SIG-M5 treated with dmso at 0.1 percent for 504 hours (cell line): Measurements from ENCODE around the gene HMGB1.

Experiments used
- DNase-seq: peaks from one replicate; lab custom pipeline; 2025; ENCODE audit not compliant: unreplicated experiment; lab: John Stamatoyannopoulos, UW

HMGB1 gene

GRCh38 chr13:30435911-30436451 lies 29.8 kb downstream of the HMGB1 start:
- no peak for DNase-seq

- DNase-seq, result peak; percentile 20
Observed at GRCh38 chr13:30431269-30431940, 34.3 kb downstream of the HMGB1 start.

DNA sequence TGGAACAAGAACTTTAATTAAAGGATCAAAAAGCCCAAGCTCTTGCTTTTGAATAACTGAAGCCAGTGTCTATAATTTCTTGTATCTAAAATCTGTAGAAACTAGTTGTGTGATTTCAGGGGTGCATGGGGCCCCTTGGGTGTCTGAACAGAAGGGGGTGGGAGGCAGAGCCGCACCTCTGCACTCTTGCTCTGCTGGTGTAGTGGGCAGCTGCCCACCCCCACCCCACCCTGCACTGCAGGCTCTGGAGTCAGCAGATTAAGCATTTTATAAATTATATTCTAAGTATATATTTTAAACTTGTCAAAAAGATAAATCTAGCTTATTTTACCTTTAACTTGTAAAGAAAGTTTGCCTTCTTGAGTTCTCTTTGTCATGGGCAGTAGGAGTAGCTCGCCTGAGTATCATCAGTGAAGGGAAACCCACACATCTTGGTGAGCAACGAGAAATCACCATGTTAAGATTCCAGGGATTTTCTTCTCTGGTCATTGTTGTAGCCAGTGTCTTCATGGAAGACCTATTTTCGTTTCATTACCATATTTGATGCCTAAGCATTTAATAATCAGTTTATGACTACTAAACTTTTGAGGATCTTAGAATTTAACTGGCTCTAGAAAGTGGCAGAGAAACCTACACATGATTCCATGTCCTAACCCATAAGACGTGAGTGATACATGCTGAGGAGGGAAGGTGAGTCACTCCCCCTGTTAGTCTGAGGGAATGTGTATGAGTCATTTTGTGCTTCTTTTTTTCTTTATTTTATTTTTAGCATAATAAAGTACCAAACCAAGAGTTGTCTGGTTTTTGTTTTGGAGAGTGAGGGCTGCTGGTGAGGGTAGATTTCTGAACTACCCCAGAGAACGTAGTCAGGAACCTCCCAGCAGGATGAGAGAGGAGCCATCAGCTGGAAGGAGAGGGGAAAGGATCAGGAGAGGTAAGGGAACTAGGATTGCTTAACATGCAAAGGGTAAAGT lies 35.7 kb downstream of the HMGB1 start:
- DNase-seq, result peak; percentile 62

DNA sequence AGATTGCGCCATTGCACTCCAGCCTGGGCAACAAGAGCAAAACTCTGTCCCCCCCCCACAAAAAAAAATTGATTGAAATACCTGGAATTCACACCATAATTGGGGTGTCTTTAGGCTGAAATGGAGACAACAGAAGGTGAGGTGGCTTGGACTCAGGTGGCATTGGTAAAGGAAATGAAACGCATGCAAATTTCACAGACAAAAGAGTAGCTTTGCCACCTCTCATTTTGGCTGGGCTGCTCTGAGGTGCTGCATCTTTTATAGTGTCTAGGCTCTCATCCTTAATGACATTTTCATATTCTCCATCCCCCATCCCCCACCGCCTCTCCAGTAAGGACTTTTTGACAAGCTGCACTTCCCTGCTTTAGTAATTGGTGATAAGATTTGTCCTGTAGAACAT lies 36.5 kb downstream of the HMGB1 start:
- no peak for DNase-seq

DNA sequence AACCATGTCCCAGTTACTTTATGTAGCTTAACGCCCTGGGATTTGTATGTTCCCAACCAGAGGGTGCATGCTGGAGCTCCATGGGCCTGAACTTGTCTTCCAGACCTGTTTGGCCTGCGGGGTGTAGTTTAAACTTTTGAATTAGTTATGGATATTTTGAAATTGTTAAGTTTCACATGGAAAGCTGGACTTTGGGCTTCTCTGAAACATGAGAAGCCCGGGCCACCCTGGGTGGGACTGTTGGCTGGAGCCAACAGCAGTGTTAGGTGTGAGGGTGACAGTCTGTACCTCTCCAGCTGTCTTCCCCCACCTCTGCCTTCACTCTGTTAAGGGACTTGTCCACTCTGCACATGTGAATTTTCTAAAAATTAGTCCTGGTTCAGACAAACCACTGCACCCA lies 41.8 kb downstream of the HMGB1 start:
- DNase-seq, result no peak

DNA sequence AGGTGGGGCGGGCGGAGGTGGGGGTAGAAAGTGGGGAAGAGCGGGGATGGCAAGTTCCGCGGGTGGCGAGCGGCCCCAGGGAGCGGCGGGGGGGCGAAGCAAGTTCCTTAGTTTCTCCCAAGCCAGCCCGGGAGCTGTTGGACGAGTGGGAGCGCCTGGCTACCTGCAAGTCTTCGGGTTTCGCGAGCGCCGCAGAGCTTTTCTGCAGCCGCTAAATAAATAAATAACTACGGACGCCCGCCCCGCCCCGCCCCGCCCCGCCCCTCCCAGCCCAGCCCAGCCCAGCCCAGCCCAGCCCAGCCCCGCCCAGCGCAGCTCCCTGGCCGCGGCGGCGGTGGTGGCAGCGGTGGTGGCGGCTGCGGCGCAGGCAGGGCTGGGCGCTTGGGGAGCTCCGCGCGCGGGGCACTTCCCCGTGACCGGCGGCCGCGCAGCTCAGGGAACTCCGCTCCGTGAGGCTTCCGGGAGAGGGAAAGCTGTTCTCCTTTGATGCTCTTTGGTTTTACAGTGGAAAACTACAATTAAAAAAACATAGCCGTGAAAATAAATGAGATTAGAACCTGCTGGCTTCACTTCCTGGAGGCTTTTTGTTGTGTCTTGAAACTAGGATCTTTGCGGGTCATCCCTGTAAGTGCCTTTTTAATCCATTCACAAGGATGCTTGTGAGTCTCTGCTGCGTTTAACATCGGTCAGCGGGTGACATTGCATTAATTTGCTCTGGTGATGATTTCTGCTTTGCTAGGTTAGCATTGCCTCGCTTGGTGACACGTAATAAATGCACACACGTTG lies 43.5 kb downstream of the HMGB1 start, which contains the start of gene UBE2L5:
Gene UBE2L5, plus strand, starts transcription at position 440 of the 786 bp plus-strand sequence. CDS start 5,498 bp downstream, outside the sequence.
- DNase-seq, result peak; percentile 58

DNA sequence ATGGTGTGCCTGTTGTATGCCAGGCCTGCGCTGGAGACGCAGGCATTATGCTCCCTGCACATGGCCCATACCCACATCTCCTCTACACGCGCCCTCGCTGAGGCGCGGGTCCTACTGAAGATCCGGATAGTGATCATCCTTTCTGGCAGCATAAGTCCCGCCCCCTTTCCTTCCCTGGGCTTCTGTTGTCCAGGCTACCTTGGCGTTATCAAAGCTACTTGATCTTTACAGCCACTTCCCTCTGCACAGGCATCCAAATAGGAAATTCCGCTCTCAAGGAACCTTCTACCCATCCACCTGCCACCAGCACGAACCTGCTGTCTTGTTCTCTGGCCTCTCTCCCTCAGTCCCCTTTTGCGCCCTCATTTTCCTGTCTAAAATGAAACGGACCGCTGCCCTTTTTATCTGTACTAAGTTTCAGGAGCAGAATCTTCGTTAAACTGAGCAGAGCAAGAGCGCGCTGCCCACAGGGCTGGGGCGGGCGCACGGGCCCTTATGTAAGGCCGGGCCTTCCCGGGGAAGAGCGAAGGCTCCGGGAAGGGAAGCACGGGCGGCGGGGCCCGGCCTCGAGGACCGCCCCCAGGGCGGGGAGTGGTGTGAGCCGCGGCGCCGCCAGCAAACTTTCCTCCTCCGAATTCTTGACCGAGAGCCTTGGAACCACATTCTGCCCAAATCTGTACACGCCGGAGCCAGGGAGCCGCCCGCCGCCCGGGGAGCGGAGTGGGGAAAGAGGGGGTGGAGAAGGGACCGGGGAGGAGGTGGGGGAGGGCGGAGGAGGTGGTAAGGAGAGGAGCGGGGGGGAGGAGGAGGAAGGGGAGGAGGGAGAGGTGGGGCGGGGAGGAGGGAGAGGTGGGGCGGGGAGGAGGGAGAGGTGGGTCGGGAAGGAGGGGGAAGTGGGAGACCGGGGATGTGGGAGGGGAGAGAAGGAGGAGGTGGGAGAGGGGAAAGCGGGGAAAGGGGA lies 44.4 kb downstream of the HMGB1 start:
- peak; percentile 65 for DNase-seq

DNA sequence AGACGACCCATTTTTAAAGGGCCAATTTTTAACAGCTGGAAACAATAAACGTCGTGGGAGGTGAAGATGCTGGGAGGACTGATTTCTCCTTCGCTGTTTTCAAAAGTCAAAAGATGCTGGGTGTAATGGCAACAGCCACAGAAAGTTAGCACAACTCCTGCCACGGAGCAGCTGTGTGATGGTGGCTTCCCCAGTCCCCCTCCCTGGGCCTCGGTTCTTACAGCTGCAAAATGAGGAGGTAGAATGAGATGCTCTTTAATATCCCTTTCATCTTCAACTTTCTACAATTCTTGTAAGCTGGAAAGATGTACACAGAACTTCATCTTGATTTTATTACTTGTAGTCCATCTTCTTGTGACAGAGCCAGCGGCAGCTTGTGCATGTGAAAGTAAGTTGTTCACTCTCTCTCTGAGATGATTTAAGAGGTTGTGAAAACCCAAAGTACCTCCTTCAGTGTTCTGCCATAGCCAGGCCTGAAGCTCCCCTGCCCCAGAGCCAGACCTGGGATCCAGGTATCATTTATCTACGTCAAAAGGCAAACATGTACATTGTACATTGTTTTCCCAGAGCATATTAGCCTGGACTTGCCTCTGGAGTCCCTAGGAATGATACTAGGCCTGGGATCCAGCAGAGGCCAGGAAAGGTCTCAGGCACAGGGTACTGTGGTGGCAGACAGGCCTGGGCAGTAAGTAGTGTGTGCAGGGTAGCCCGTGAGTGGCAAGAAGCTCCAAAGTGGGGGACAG lies 46.8 kb downstream of the HMGB1 start:
- DNase-seq, result no peak

GRCh38 chr13:30418075-30418716 lies 47.5 kb downstream of the HMGB1 start:
- no peak for DNase-seq

DNA sequence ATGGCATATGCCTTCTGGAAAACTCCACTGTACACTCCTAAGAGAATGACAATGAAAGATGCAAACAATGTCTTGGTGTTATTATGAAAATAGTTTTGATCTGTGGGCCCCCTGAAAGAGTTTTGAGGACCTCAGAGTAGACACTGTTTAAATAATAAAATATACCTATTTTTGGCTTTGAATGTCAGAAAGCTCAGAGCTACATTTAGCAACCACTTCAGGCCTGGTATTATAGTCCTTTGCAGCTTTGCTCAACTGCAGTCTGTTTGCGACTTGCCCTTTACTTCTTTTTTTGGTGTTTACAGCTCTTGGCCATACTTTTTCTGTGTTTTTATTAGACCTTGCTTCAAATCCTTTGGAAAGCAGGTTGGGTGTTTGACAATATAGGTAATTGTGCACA lies 49.3 kb downstream of the HMGB1 start:
- no peak for DNase-seq

- no peak for DNase-seq
Observed at GRCh38 chr13:30415430-30416030, 50.2 kb downstream of the HMGB1 start.

GRCh38 chr13:30413842-30414241 lies 51.9 kb downstream of the HMGB1 start:
- DNase-seq, result peak; percentile 66

DNA sequence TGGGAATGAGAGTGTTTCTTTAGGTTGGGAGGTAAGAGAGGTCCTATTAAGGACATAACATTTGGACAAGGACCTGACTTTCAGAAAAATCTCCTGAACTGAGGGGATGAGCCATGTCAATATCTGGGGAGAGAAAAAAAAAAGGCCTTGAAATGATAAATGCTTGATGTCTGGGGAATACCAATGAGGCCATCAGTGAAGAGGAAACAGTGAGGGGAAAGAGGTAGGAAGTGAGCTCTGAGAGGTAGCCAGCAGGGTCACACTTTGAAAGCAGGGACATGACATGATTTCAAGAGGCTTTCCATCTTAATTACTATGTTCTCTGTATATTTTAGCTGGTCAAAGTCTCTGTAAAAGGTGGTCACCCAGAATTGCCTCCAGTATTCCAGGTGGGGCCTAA lies 53.4 kb downstream of the HMGB1 start:
- no peak for DNase-seq

GRCh38 chr13:30410705-30411125 lies 55.0 kb downstream of the HMGB1 start:
- DNase-seq, result no peak

- no peak for DNase-seq
Observed at GRCh38 chr13:30409886-30410704, 55.6 kb downstream of the HMGB1 start.

DNA sequence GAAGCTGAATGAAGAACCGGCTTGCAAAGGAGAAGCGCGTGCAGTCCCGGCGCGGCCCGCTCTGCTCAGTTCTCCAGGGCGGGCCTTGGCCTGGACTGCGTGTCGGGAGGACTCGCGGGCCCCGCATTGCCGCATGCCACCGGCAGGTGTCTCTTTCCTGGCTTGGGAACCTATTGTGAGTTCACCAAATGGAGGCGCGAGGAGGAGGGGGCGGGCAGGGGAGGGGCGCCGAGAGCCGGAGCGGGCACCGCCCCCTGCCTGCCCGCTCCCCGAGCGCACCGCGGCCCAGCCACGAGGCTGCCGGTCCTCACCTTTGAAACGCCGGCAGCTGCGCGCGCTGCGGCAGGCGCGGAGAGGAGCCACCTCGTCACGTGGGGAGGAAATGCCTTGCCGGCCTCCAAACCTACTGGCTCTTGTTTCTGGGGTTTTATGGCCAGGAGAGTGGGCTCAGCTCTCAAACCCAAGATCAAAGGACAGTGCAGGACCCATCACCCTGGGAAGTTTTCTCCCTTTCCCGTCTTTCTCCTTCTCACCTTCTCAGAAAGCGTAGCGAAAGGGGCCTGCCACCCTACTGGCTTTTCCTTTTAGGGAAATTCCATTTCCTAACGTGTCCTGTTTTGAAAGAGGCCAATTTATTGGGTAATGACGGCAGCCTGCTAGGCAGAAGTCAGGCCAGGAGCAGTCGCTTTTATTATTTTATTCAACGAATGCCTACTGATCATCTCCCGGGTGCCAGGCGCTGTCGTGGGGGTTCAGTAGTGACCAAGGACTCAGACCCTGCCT lies 57.2 kb downstream of the HMGB1 start:
- peak; percentile 82 for DNase-seq
